ENCODE data around the gene STYXL1.

GRCh38 chr7:75993689-75994387, 54.0 kb downstream of the STYXL1 start:
- TF ChIP-seq TAF1 (IDR thresholded peaks at IDR 0.05; ENCODE audit: borderline replicate concordance, insufficient read depth, low read length) (no peak), POLR2AphosphoS5 (IDR thresholded peaks at IDR 0.05; ENCODE audit: low read depth, low read length) (no peak; the same call in 1 of the 2 replicates), REST (IDR thresholded peaks at IDR 0.05; ENCODE audit: insufficient read depth in 1 of 2, low read depth in 2 of 2, low read length in 2 of 2) (no peak), SIN3A (IDR thresholded peaks at IDR 0.05; ENCODE audit: borderline replicate concordance, insufficient read depth, low read length) (0 out of 2 replicates have a peak, but pooled peaks have one; percentile 17)
